H9 (cell line): Measurements from ENCODE around the gene RIBC2. TPM values are rescaled to one million over a fixed set of nuclear protein-coding genes. Genes with fewer than 3 reads are reported as not detected.

Experiments used
- DNase-seq: peaks from one replicate; pipeline ENCODE4 v3.0.0-alpha.2; 2017
- H2AFZ ChIP-seq: one replicate; pipeline ENCODE4 v1.6.1; 2013; ENCODE audit warnings: mild to moderate bottlenecking, low read length, control low read depth, moderate library complexity
- H2AK5ac ChIP-seq: 2 replicates; pipeline ENCODE4 v1.6.1; 2013; ENCODE audit warnings: low read length, control low read depth, mixed read lengths; ENCODE audit not compliant: insufficient read length
- H2BK120ac ChIP-seq: one replicate; pipeline ENCODE4 v1.6.1; 2013; ENCODE audit warnings: low read depth, mild to moderate bottlenecking, low read length, control low read depth, inconsistent platforms; ENCODE audit not compliant: poor library complexity, severe bottlenecking
- H2BK12ac ChIP-seq: 2 replicates; pipeline ENCODE4 v1.6.1; 2013; ENCODE audit warnings: low read length, control low read depth, mixed read lengths, low read depth; ENCODE audit not compliant: insufficient read length
- H2BK15ac ChIP-seq: 2 replicates; pipeline ENCODE4 v1.6.1; 2013; ENCODE audit warnings: low read depth, low read length, control low read depth
- H2BK20ac ChIP-seq: one replicate; pipeline ENCODE4 v1.6.1; 2013; ENCODE audit warnings: low read depth, mild to moderate bottlenecking, low read length, control low read depth, inconsistent platforms; ENCODE audit not compliant: poor library complexity, severe bottlenecking
- H2BK5ac ChIP-seq: 2 replicates; pipeline ENCODE4 v1.6.1; 2013; ENCODE audit warnings: low read length, control low read depth, mixed read lengths; ENCODE audit not compliant: insufficient read length
- H3K14ac ChIP-seq: 2 replicates; pipeline ENCODE4 v1.6.1; 2013; ENCODE audit warnings: low read length, control low read depth; ENCODE audit not compliant: insufficient read depth
- H3K18ac ChIP-seq: 2 replicates; pipeline ENCODE4 v1.6.1; 2013; ENCODE audit warnings: low read depth, mild to moderate bottlenecking, mixed read lengths, low read length, control low read depth; ENCODE audit not compliant: insufficient read length
- H3K23ac ChIP-seq: 2 replicates; pipeline ENCODE4 v1.6.1; 2013; ENCODE audit warnings: low read length, control low read depth, mixed read lengths, low read depth; ENCODE audit not compliant: insufficient read length
- H3K23me2 ChIP-seq: 2 replicates; pipeline ENCODE4 v1.6.1; 2013; ENCODE audit warnings: low read depth, mild to moderate bottlenecking, mixed read lengths, low read length, control low read depth; ENCODE audit not compliant: insufficient read length, poor library complexity, severe bottlenecking
- H3K27ac ChIP-seq: 2 replicates; pipeline ENCODE4 v1.5.1; 2013; ENCODE audit warnings: low read length, control low read depth, mixed read lengths, low read depth; ENCODE audit not compliant: insufficient read length
- H3K27me3 ChIP-seq: 2 replicates; pipeline ENCODE4 v1.6.1; 2013; ENCODE audit warnings: low read length, control low read depth, inconsistent platforms; ENCODE audit not compliant: insufficient read depth
- H3K4ac ChIP-seq: 2 replicates; pipeline ENCODE4 v1.6.1; 2013; ENCODE audit warnings: low read depth, mild to moderate bottlenecking, control low read depth, inconsistent platforms, low read length, moderate library complexity
- H3K4me1 ChIP-seq: 2 replicates; pipeline ENCODE4 v1.6.1; 2013; ENCODE audit warnings: low read length, control low read depth, inconsistent platforms; ENCODE audit not compliant: insufficient read depth
- H3K4me2 ChIP-seq: 2 replicates; pipeline ENCODE4 v1.6.1; 2013; ENCODE audit warnings: low read length, control low read depth, mixed read lengths; ENCODE audit not compliant: insufficient read length, insufficient read depth
- H3K56ac ChIP-seq: 2 replicates; pipeline ENCODE4 v1.6.1; 2013; ENCODE audit warnings: low read depth, mild to moderate bottlenecking, mixed read lengths, low read length, control low read depth; ENCODE audit not compliant: insufficient read length
- H3K79me1 ChIP-seq: 2 replicates; pipeline ENCODE4 v1.6.1; 2013; ENCODE audit warnings: low read depth, mild to moderate bottlenecking, moderate library complexity, low read length, control low read depth, inconsistent platforms; ENCODE audit not compliant: insufficient read depth, poor library complexity, severe bottlenecking
- H3K79me2 ChIP-seq: 2 replicates; pipeline ENCODE4 v1.6.1; 2013; ENCODE audit warnings: low read length, control low read depth, inconsistent platforms; ENCODE audit not compliant: insufficient read depth
- H3K9ac ChIP-seq: 2 replicates; pipeline ENCODE4 v1.6.1; 2013; ENCODE audit warnings: low read length, control low read depth, mixed read lengths; ENCODE audit not compliant: insufficient read length; ENCODE audit errors: extremely low read depth
- H3K9me3 ChIP-seq: one replicate; pipeline ENCODE4 v1.6.1; 2013; ENCODE audit warnings: low read depth, low read length, inconsistent platforms; ENCODE audit not compliant: control insufficient read depth
- H3T11ph ChIP-seq: one replicate; pipeline ENCODE4 v1.6.1; 2013; ENCODE audit warnings: mild to moderate bottlenecking, low read length, control low read depth, inconsistent platforms
- H4K20me1 ChIP-seq: one replicate; pipeline ENCODE4 v1.6.1; 2013; ENCODE audit not compliant: control insufficient read depth, insufficient read length, insufficient read depth
- H4K5ac ChIP-seq: 2 replicates; pipeline ENCODE4 v1.6.1; 2013; ENCODE audit warnings: low read depth, mild to moderate bottlenecking, mixed read lengths, low read length, control low read depth; ENCODE audit not compliant: insufficient read length
- H4K8ac ChIP-seq: replicated peaks from 2 replicates; pipeline ENCODE4 v1.6.1; 2013; ENCODE audit warnings: low read length, control low read depth, mixed read lengths, low read depth; ENCODE audit not compliant: insufficient read length
- H4K91ac ChIP-seq: 2 replicates; pipeline ENCODE4 v1.6.1; 2013; ENCODE audit warnings: low read depth, mild to moderate bottlenecking, moderate library complexity, mixed read lengths, low read length, control low read depth; ENCODE audit not compliant: insufficient read length
- H3K27ac Mint-ChIP-seq, 3 experiments: 2 replicates in 2 of 3; 3 replicates in 1 of 3; pipeline ENCODE4 v1.8.0; 2020 to 2021; ENCODE audit warnings: mixed read lengths in 3 of 3, mild to moderate bottlenecking in 1 of 3, moderate library complexity in 1 of 3
- H3K27me3 Mint-ChIP-seq: 2 replicates; pipeline ENCODE4 v1.8.0; 2021; ENCODE audit warnings: low read depth, mild to moderate bottlenecking, moderate library complexity, mixed read lengths
- H3K36me3 Mint-ChIP-seq, 3 experiments: 2 replicates in 2 of 3; 3 replicates in 1 of 3; pipeline ENCODE4 v1.8.0; 2020 to 2021; ENCODE audit warnings: low read depth in 3 of 3, mixed read lengths in 3 of 3; ENCODE audit not compliant: insufficient read depth in 1 of 3
- H3K4me1 Mint-ChIP-seq, 2 experiments: 2 replicates each; pipeline ENCODE4 v1.8.0; 2020; ENCODE audit warnings: mixed read lengths in 2 of 2
- H3K4me3 Mint-ChIP-seq, 2 experiments: 2 replicates in 1 of 2; 3 replicates in 1 of 2; pipeline ENCODE4 v1.8.0; 2020 to 2021; ENCODE audit warnings: mild to moderate bottlenecking in 2 of 2, mixed read lengths in 2 of 2, moderate library complexity in 1 of 2
- H3K9me3 Mint-ChIP-seq, 2 experiments: 2 replicates in 1 of 2; 3 replicates in 1 of 2; pipeline ENCODE4 v1.8.0; 2020; ENCODE audit warnings: mild to moderate bottlenecking in 2 of 2, mixed read lengths in 2 of 2, moderate library complexity in 1 of 2
- CTCF ChIP-seq: fragments of 200-600 bp; sonication (generic); conservative IDR thresholded peaks from 3 replicates; pipeline ENCODE4 v1.8.0; 2021; ENCODE audit warnings: antibody characterized with exemption, mild to moderate bottlenecking
- WGBS: extraction: QIAGEN DNeasy Blood & Tissue Kit; methylation state at CpG from one replicate; pipeline ENCODE4 v1.1.7; 2013; ENCODE audit warnings: missing lambda C conversion rate, low lambda C conversion rate, mixed read lengths; ENCODE audit not compliant: insufficient read length; ENCODE audit errors: extremely low coverage; 5-methylcytosine and 5-hydroxymethylcytosine counted together
- total RNA-seq: library from RNA; stranded (reverse); gene quantifications from 2 replicates; pipeline ENCODE4 v1.2.1, GENCODE V29; 2021

The RIBC2 gene
- total RNA-seq, 1 experiment from 2014 or later: 4.1 TPM

- Histone ChIP-seq H3K56ac (no peak overlapping the region), H2BK120ac (no peak overlapping the region), H3K18ac (no peak overlapping the region), H2BK5ac (no peak overlapping the region), H4K8ac (no peak overlapping the region), H4K20me1 (no peaks in the 10 kb centered on the region), H2AFZ (no peak overlapping the region), H3K14ac (no peak overlapping the region), H3K4me1 (no peaks in the 10 kb centered on the region), H3T11ph (no peak overlapping the region), H2AK5ac (no peak overlapping the region), H3K27ac (no peak overlapping the region), H3K23ac (no peak overlapping the region), H3K23me2 (no peaks in the 10 kb centered on the region), H3K79me1 (no peaks in the 10 kb centered on the region), H3K4ac (no peak overlapping the region), H3K9me3 (no peaks in the 10 kb centered on the region), H3K4me2 (no peak overlapping the region), H3K9ac (no peak overlapping the region), H3K79me2 (no peaks in the 10 kb centered on the region), H4K91ac (no peak overlapping the region), H2BK15ac (no peak overlapping the region), H2BK20ac (no peak overlapping the region), H4K5ac (no peak overlapping the region), H3K27me3 (no peaks in the 10 kb centered on the region), H2BK12ac (no peak overlapping the region)
- Mint-ChIP-seq H3K9me3 (no peaks in the 10 kb centered on the region), H3K4me1 (no peaks in the 10 kb centered on the region), H3K27me3 (peaks cover 12% of the 10 kb centered on the region), H3K4me3 (no peak overlapping the region), H3K36me3 (no peaks in the 10 kb centered on the region), H3K27ac (no peak overlapping the region)
- no peak for DNase-seq
- TF ChIP-seq CTCF: no peak
- WGBS: no CpG with 5 or more reads among the region's 4 CpGs
Observed at GRCh38 chr22:45454275-45454674, 40.8 kb downstream of the RIBC2 start.
